ENCODE results near the gene CCDC34. TPM values are rescaled to one million over a fixed set of nuclear protein-coding genes. Genes with fewer than 3 reads are reported as not detected.

The CCDC34 gene
- total and polyA plus RNA-seq, 3 experiments from 2014 or later: 2.3 to 23.0 (median 22.4) TPM

DNA sequence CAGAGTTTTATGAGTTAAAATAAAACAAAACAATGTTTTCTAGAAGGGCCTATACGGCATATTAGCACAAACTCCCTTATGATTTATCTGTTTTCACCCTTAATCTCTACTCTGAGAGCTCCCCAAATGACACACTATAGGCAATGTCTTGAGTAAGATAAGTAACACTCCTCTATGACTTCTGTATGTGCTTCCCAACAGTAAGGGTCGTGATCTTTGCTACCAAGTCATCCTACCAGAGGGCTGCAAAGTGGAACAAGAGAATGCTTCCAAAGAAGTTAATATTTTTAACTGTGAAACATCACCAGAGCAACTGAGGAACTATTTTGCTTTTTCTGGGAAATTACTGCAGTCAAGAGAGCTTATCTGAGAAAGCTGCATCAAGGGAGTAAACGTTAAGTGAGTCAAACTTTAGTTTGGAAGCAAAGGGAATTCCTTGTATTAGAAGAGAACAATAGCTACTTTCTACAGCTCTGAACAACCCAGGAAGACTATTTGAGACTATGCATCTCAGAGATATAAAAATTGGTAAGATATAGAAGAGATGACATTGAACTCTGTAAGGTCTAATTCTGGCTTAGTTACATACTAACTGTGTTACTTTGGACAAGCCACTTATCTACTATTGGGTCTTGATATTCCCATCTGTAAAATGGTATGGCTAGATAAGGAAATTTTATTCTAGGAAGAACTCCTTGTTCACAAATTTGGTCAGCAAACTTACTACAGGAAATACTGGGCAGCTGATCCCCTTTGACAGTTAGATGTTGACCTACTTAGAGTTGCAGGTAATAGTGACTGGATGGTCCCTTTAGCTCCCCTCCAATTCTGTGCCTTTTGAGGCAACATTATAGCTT is 43.7 kb upstream of the CCDC34 start:
- Histone ChIP-seq H3K36me3 (ENCODE audit: insufficient read depth, low read length) (no peaks in the 10 kb centered on the region), H3K27me3 (ENCODE audit: insufficient read depth, low read length, poor library complexity, severe bottlenecking) (no peaks in the 10 kb centered on the region), H3K9me3 (ENCODE audit: low read length) (no peaks in the 10 kb centered on the region), H3K4me1 (ENCODE audit: insufficient read depth, low read length) (no peaks in the 10 kb centered on the region), H3K4me3 (ENCODE audit: low read length) (no peak overlapping the region), H3K27ac (ENCODE audit: low read depth, low read length) (no peak overlapping the region)
- H3K36me3 Mint-ChIP-seq: no peaks in the 10 kb centered on the region
- DNase-seq: no peak
- no peak overlapping the region for H3K27ac Mint-ChIP-seq
- no peaks in the 10 kb centered on the region for H3K27me3 Mint-ChIP-seq
- H3K9me3 Mint-ChIP-seq: no peaks in the 10 kb centered on the region
- H3K4me1 Mint-ChIP-seq: no peaks in the 10 kb centered on the region
- CTCF ChIA-PET: no interaction called here
- POLR2A ChIA-PET: no interaction called here
- no peak overlapping the region for H3K4me3 Mint-ChIP-seq

DNA sequence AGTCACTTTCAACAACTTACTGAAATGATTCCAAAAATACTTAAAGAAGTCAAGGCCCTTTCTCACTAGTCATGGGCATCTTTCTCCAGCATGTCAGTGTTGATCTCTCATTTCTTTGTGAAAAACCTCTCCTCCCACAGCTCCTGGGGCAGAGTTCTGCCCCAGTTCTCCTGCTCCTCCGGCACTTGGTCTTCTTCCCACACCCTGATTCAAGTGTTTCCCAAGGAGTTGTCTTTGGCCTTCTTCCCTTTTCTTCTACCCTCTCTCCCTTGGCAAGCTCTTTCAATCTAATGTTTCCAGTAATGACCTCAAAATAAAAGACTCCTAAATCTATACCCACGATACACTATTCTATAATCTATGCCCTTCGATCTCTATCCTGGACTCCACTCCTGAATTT is 42.1 kb upstream of the CCDC34 start:
- peaks cover 0 to 5% of the 10 kb centered on the region in 2 donors for H3K27me3 Mint-ChIP-seq
- Histone ChIP-seq H3K4me1 (ENCODE audit: insufficient read depth, low read length) (no peaks in the 10 kb centered on the region), H3K27me3 (ENCODE audit: insufficient read depth, low read length, poor library complexity, severe bottlenecking) (no peaks in the 10 kb centered on the region), H3K27ac (ENCODE audit: low read depth, low read length) (no peak overlapping the region), H3K9me3 (ENCODE audit: low read length) (no peaks in the 10 kb centered on the region), H3K4me3 (ENCODE audit: low read length) (no peak overlapping the region), H3K36me3 (ENCODE audit: insufficient read depth, low read length) (no peaks in the 10 kb centered on the region)
- ChIA-PET POLR2A (no interaction called here), CTCF (no interaction called here)
- no peak overlapping the region for H3K27ac Mint-ChIP-seq
- DNase-seq: no peak
- no peaks in the 10 kb centered on the region for H3K9me3 Mint-ChIP-seq
- H3K4me1 Mint-ChIP-seq: no peaks in the 10 kb centered on the region
- H3K36me3 Mint-ChIP-seq: no peaks in the 10 kb centered on the region
- no peak overlapping the region for H3K4me3 Mint-ChIP-seq

DNA sequence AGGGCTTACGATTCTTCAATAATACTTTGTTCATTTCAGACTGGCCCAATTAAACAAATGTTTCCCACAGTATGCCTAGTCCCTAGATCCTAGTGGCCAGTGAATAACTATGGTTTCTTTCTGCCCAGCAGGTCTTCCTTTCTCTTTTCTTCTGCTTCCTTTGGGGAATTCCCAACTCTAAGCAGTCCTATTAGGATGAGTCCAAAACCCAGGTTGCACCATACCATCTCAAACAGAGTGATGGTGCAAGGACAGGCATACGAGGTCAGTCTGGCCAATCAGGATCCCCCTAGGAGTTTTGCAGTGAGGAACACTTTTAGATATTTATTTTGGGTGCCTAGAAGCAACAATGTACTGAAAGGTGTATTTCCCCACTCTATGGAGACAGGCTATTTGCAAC is 41.4 kb upstream of the CCDC34 start:
- H3K36me3 Mint-ChIP-seq: no peaks in the 10 kb centered on the region
- Histone ChIP-seq H3K9me3 (ENCODE audit: low read length) (no peaks in the 10 kb centered on the region), H3K27ac (ENCODE audit: low read depth, low read length) (no peak overlapping the region), H3K27me3 (ENCODE audit: insufficient read depth, low read length, poor library complexity, severe bottlenecking) (no peaks in the 10 kb centered on the region), H3K4me1 (ENCODE audit: insufficient read depth, low read length) (no peaks in the 10 kb centered on the region), H3K36me3 (ENCODE audit: insufficient read depth, low read length) (no peaks in the 10 kb centered on the region), H3K4me3 (ENCODE audit: low read length) (no peak overlapping the region)
- CTCF ChIA-PET: no interaction called here
- H3K27me3 Mint-ChIP-seq: peaks cover 0 to 5% of the 10 kb centered on the region in 2 donors
- no peaks in the 10 kb centered on the region for H3K9me3 Mint-ChIP-seq
- H3K4me3 Mint-ChIP-seq: no peak overlapping the region
- H3K27ac Mint-ChIP-seq: no peak overlapping the region
- POLR2A ChIA-PET: no interaction called here
- no peak for DNase-seq
- H3K4me1 Mint-ChIP-seq: no peaks in the 10 kb centered on the region

DNA sequence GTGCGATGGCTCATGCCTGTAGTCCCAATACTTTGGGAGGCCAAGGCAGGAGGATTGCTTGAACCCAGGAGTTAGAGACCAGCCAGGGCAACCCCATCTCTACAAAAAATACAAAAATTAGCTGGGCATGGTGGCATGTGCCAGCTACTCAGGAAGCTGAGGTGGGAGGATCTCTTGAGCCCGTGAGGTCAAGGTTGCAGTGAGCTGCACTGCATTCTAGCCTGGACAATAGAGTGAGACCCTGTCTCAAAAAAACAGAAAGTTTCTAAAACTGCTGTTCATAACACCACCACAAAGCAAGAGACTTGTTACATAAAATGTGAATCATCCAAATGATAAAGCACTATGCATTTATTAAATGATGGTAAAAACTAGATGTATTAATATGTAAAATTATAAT is 40.2 kb upstream of the CCDC34 start:
- no peak overlapping the region for H3K27ac Mint-ChIP-seq
- peaks cover 0 to 5% of the 10 kb centered on the region in 2 donors for H3K27me3 Mint-ChIP-seq
- CTCF ChIA-PET: no interaction called here
- no peak overlapping the region for H3K4me3 Mint-ChIP-seq
- POLR2A ChIA-PET: no interaction called here
- Histone ChIP-seq H3K27me3 (ENCODE audit: insufficient read depth, low read length, poor library complexity, severe bottlenecking) (no peaks in the 10 kb centered on the region), H3K27ac (ENCODE audit: low read depth, low read length) (no peak overlapping the region), H3K4me1 (ENCODE audit: insufficient read depth, low read length) (no peaks in the 10 kb centered on the region), H3K36me3 (ENCODE audit: insufficient read depth, low read length) (no peaks in the 10 kb centered on the region), H3K9me3 (ENCODE audit: low read length) (no peaks in the 10 kb centered on the region), H3K4me3 (ENCODE audit: low read length) (no peak overlapping the region)
- no peaks in the 10 kb centered on the region for H3K36me3 Mint-ChIP-seq
- no peak for DNase-seq
- H3K4me1 Mint-ChIP-seq: no peaks in the 10 kb centered on the region
- H3K9me3 Mint-ChIP-seq: no peaks in the 10 kb centered on the region

DNA sequence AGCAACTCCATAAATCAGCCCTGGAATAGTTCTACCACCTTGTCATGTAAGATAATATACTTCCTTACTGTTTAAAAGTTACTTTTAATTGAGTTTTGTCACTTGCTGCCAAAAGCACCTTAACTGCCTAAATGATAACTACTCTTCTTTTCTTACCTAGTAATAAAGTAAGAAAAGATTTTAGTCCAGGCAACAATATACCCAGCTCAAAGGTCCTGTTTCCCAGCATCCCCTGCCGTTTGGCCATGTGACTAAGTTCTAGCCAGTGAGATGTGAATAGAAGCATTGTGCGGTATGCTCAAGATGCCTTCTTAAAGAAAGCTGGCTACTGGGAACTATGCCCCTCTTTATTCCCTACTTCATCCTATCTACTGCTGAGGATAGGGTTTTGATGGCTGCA is 39.4 kb upstream of the CCDC34 start:
- no peaks in the 10 kb centered on the region for H3K27me3 ChIP-seq (ENCODE audit: insufficient read depth, low read length, poor library complexity, severe bottlenecking)
- Mint-ChIP-seq H3K9me3 (no peaks in the 10 kb centered on the region), H3K36me3 (no peaks in the 10 kb centered on the region), H3K4me3 (no peak overlapping the region), H3K27me3 (peaks cover under 1 to 5% of the 10 kb centered on the region in 2 donors), H3K4me1 (no peaks in the 10 kb centered on the region), H3K27ac (no peak overlapping the region)
- POLR2A ChIA-PET: no interaction called here
- DNase-seq: no peak
- H3K9me3 ChIP-seq (ENCODE audit: low read length): no peaks in the 10 kb centered on the region
- CTCF ChIA-PET: no interaction called here
- H3K4me1 ChIP-seq (ENCODE audit: insufficient read depth, low read length): no peaks in the 10 kb centered on the region
- H3K4me3 ChIP-seq (ENCODE audit: low read length): no peak overlapping the region
- no peaks in the 10 kb centered on the region for H3K36me3 ChIP-seq (ENCODE audit: insufficient read depth, low read length)
- no peak overlapping the region for H3K27ac ChIP-seq (ENCODE audit: low read depth, low read length)

DNA sequence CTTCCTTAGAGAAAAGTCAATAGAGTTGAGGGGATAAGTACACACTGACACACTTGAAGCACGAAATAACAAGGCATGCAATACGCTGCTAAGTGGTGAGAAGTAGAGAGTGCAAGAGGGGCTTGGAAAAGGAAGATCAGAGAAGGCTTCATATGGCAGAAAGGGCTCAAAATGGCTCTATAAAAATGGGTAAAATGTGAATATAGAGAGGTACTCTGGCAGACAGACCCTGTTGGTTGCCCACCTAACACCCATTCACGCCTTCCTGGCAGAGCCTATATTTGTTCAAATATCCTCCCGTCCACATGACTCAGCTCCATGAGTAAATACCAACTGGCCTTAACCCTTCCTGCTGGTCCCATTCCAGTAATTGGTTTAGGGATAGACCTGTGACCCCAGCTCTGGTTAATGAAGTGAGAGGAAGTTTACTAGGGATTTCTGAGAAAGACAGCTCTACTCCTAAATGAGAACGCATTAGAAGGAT is 38.9 kb upstream of the CCDC34 start:
- CTCF ChIA-PET: no interaction called here
- H3K27me3 Mint-ChIP-seq: peaks cover 5 to 7% of the 10 kb centered on the region in 2 donors
- no peaks in the 10 kb centered on the region for H3K4me1 ChIP-seq (ENCODE audit: insufficient read depth, low read length)

DNA sequence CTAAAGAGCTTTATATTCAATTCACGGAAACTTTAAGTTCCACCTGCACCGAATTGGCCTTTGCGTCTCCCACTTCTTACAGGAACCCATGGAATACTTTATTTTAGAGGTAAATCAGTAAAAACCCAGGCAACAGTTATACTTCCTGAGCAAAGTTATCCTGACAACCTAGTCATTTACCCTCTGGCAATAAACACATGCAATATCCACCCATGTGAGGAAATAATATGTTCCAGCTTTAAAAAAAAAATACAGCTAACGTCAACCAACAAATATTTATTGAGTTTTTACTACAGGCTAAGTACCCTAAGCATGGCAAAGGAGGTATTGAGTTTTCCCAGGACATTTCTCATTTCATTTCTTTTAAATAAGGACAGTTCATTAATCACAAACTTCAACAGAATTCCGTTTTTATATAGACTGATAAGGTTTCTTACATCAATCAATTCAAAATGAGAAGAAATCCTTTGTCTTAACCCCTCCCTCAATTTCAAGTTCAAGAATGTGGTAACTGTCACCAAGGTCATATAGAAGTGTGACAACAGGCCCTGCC is 38.3 kb upstream of the CCDC34 start:
- Mint-ChIP-seq H3K4me1 (no peaks in the 10 kb centered on the region), H3K4me3 (no peak overlapping the region), H3K36me3 (no peaks in the 10 kb centered on the region), H3K27me3 (peaks cover 5 to 7% of the 10 kb centered on the region in 2 donors), H3K27ac (no peak overlapping the region), H3K9me3 (no peaks in the 10 kb centered on the region)
- ChIA-PET CTCF (no interaction called here), POLR2A (no interaction called here)
- Histone ChIP-seq H3K27ac (ENCODE audit: low read depth, low read length) (no peak overlapping the region), H3K4me3 (ENCODE audit: low read length) (no peak overlapping the region), H3K9me3 (ENCODE audit: low read length) (no peaks in the 10 kb centered on the region), H3K27me3 (ENCODE audit: insufficient read depth, low read length, poor library complexity, severe bottlenecking) (no peaks in the 10 kb centered on the region), H3K4me1 (ENCODE audit: insufficient read depth, low read length) (no peaks in the 10 kb centered on the region), H3K36me3 (ENCODE audit: insufficient read depth, low read length) (no peaks in the 10 kb centered on the region)
- no peak for DNase-seq

More for the DNA sequence above, 38.9 kb upstream of the CCDC34 start:
- Histone ChIP-seq H3K27me3 (ENCODE audit: insufficient read depth, low read length, poor library complexity, severe bottlenecking) (no peaks in the 10 kb centered on the region), H3K27ac (ENCODE audit: low read depth, low read length) (no peak overlapping the region), H3K9me3 (ENCODE audit: low read length) (no peaks in the 10 kb centered on the region), H3K4me3 (ENCODE audit: low read length) (no peak overlapping the region), H3K36me3 (ENCODE audit: insufficient read depth, low read length) (no peaks in the 10 kb centered on the region)
- no peaks in the 10 kb centered on the region for H3K4me1 Mint-ChIP-seq
- H3K4me3 Mint-ChIP-seq: no peak overlapping the region
- no peak overlapping the region for H3K27ac Mint-ChIP-seq
- POLR2A ChIA-PET: no interaction called here
- H3K36me3 Mint-ChIP-seq: no peaks in the 10 kb centered on the region
- no peaks in the 10 kb centered on the region for H3K9me3 Mint-ChIP-seq
- no peak for DNase-seq

DNA sequence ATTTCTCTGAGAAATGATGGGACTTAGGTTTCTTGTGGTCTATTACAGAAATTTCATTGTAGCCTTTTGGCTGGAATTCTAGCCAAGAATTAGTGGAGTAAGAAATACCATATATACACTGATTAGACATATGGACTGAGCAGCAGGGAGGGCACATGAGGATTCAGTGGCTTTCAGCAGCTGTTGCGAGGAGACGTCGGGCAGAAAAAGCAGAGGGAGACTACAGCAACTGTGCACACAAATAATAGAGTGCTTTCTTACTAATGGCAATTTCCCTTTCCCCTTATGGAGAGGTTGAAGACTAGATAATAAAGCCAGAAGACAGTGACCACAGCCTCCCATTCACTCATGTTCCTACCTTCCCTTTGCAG is 35.4 kb upstream of the CCDC34 start:
- Histone ChIP-seq H3K4me3 (ENCODE audit: low read length) (no peak overlapping the region), H3K9me3 (ENCODE audit: low read length) (no peaks in the 10 kb centered on the region), H3K27ac (ENCODE audit: low read depth, low read length) (no peak overlapping the region), H3K36me3 (ENCODE audit: insufficient read depth, low read length) (no peaks in the 10 kb centered on the region), H3K27me3 (ENCODE audit: insufficient read depth, low read length, poor library complexity, severe bottlenecking) (no peaks in the 10 kb centered on the region), H3K4me1 (ENCODE audit: insufficient read depth, low read length) (no peaks in the 10 kb centered on the region)
- H3K4me3 Mint-ChIP-seq: no peak overlapping the region
- H3K36me3 Mint-ChIP-seq: no peaks in the 10 kb centered on the region
- H3K4me1 Mint-ChIP-seq: no peaks in the 10 kb centered on the region
- CTCF ChIA-PET: no interaction called here
- no peak for DNase-seq
- no peaks in the 10 kb centered on the region for H3K9me3 Mint-ChIP-seq
- peaks cover 5 to 7% of the 10 kb centered on the region in 2 donors for H3K27me3 Mint-ChIP-seq
- POLR2A ChIA-PET: no interaction called here
- no peak overlapping the region for H3K27ac Mint-ChIP-seq
